ENCODE measurements around the gene SERAC1.

DNA sequence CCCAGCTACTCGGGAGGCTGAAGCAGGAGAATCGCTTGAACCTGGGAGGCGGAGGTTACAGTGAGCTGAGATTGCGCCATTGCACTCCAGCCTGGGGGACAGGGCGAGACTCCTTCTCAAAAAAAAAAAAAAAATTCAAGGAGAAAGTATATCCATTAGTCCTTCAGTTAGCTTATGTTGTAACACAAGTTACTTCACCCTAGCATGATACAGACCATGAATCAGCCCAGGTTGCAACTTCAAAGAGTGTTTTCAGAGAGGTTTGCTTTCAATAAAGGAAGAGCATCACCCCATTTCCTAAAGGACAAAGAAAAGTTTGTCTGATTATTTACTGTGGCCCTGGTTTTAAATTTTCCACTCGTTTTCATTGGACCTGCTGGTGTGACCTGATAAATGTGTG is 73.0 kb downstream of the SERAC1 start:
- TF ChIP-seq, protein P1, sequence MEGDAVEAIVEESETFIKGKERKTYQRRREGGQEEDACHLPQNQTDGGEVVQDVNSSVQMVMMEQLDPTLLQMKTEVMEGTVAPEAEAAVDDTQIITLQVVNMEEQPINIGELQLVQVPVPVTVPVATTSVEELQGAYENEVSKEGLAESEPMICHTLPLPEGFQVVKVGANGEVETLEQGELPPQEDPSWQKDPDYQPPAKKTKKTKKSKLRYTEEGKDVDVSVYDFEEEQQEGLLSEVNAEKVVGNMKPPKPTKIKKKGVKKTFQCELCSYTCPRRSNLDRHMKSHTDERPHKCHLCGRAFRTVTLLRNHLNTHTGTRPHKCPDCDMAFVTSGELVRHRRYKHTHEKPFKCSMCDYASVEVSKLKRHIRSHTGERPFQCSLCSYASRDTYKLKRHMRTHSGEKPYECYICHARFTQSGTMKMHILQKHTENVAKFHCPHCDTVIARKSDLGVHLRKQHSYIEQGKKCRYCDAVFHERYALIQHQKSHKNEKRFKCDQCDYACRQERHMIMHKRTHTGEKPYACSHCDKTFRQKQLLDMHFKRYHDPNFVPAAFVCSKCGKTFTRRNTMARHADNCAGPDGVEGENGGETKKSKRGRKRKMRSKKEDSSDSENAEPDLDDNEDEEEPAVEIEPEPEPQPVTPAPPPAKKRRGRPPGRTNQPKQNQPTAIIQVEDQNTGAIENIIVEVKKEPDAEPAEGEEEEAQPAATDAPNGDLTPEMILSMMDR (IDR thresholded peaks at IDR 0.05; ENCODE audit: insufficient read depth, low read depth, low read length), result no peak
- no peak for TF ChIP-seq EZH2 (IDR thresholded peaks at IDR 0.05; ENCODE audit: insufficient read depth, low read length)

Measured in astrocyte (in vitro differentiated cells and primary cell).